Transverse colon (tissue), 3 donors: ENCODE results near the gene BMP3.

Source experiments
- CTCF ChIP-seq, 5 experiments: fragments of 200-600 bp in 3 of 5; fragments of 450-650 bp in 2 of 5; sonication (generic) in 3 of 5; IDR thresholded peaks; 1 replicate in 2 of 5; 2 replicates in 3 of 5; pipeline ENCODE4 v1.5.1; 2016 to 2017; ENCODE audit warnings: antibody characterized with exemption in 5 of 5, inconsistent platforms in 3 of 5, mild to moderate bottlenecking in 2 of 5, moderate library complexity in 1 of 5
- POLR2A ChIP-seq: fragments of 450-650 bp; IDR thresholded peaks from one replicate; pipeline ENCODE4 v1.6.1; 2016; ENCODE audit warnings: antibody characterized with exemption, mild to moderate bottlenecking, moderate library complexity

GRCh38 chr4:81085291-81085690 lies 54.8 kb downstream of the BMP3 start:
- TF ChIP-seq CTCF (IDR thresholded peaks at IDR 0.05), result no peak
- no peak for TF ChIP-seq POLR2A
